WERI-Rb-1 (cell line): ENCODE measurements around the gene DNHD1.

Source experiments
- DNase-seq: peaks from one replicate; pipeline ENCODE4 v3.0.0-alpha.2; 2020
- H3K27ac ChIP-seq: fragments of 250-450 bp; sonication (Bioruptor Pico); 2 replicates; pipeline ENCODE4 v1.5.1; 2020; ENCODE audit warnings: mild to moderate bottlenecking, moderate library complexity
- H3K27me3 ChIP-seq: fragments of 250-450 bp; sonication (Bioruptor Pico); 2 replicates; pipeline ENCODE4 v1.5.1; 2021; ENCODE audit warnings: mild to moderate bottlenecking, low read depth, moderate library complexity; ENCODE audit not compliant: insufficient read depth, severe bottlenecking
- H3K36me3 ChIP-seq: fragments of 250-450 bp; sonication (Bioruptor Pico); 2 replicates; pipeline ENCODE4 v1.5.1; 2020; ENCODE audit warnings: mild to moderate bottlenecking, moderate library complexity
- H3K4me3 ChIP-seq: 2 replicates; pipeline ENCODE4 v1.5.1; 2011; ENCODE audit warnings: low read depth, mild to moderate bottlenecking, control low read depth, low read length
- H3K9me3 ChIP-seq: fragments of 250-450 bp; sonication (Bioruptor Pico); 2 replicates; pipeline ENCODE4 v1.5.1; 2021; ENCODE audit warnings: mild to moderate bottlenecking, moderate library complexity; ENCODE audit not compliant: severe bottlenecking
- CTCF ChIP-seq: IDR thresholded peaks from 2 replicates; pipeline ENCODE4 v1.5.1; 2011; ENCODE audit warnings: low read depth, mild to moderate bottlenecking, control low read depth, inconsistent platforms, low read length

The DNHD1 gene

GRCh38 chr11:6567371-6567745 lies 70.3 kb downstream of the DNHD1 start:
- no peak for DNase-seq
- no peak overlapping the region for H3K27ac ChIP-seq
- no peaks in the 10 kb centered on the region for H3K36me3 ChIP-seq
- TF ChIP-seq CTCF, result no peak
- H3K27me3 ChIP-seq, result no peaks in the 10 kb centered on the region
- H3K9me3 ChIP-seq, result no peaks in the 10 kb centered on the region
- no peak overlapping the region for H3K4me3 ChIP-seq

- DNase-seq, result no peak
- TF ChIP-seq CTCF, result 0 out of 2 replicates have a peak, but pooled peaks have one; percentile 8
- Histone ChIP-seq H3K9me3 (no peaks in the 10 kb centered on the region), H3K27ac (no peak overlapping the region), H3K27me3 (no peaks in the 10 kb centered on the region), H3K4me3 (no peak overlapping the region), H3K36me3 (no peaks in the 10 kb centered on the region)
Measured at GRCh38 chr11:6568191-6568918, 71.3 kb downstream of the DNHD1 start.

GRCh38 chr11:6569706-6570105 lies 72.6 kb downstream of the DNHD1 start:
- TF ChIP-seq CTCF, result no peak
- Histone ChIP-seq H3K27ac (no peak overlapping the region), H3K4me3 (no peak overlapping the region), H3K36me3 (no peaks in the 10 kb centered on the region), H3K27me3 (no peaks in the 10 kb centered on the region), H3K9me3 (no peaks in the 10 kb centered on the region)
- DNase-seq, result no peak

GRCh38 chr11:6570691-6571427 lies 73.8 kb downstream of the DNHD1 start:
- H3K9me3 ChIP-seq, result no peaks in the 10 kb centered on the region
- no peak for TF ChIP-seq CTCF
- DNase-seq, result no peak
- H3K27ac ChIP-seq, result no peak overlapping the region
- no peak overlapping the region for H3K4me3 ChIP-seq
- H3K27me3 ChIP-seq, result no peaks in the 10 kb centered on the region
- H3K36me3 ChIP-seq, result no peaks in the 10 kb centered on the region

GRCh38 chr11:6571434-6572008 lies 74.4 kb downstream of the DNHD1 start:
- H3K27ac ChIP-seq, result no peak overlapping the region
- H3K4me3 ChIP-seq, result no peak overlapping the region
- H3K36me3 ChIP-seq, result no peaks in the 10 kb centered on the region
- no peaks in the 10 kb centered on the region for H3K27me3 ChIP-seq
- no peak for TF ChIP-seq CTCF
- H3K9me3 ChIP-seq, result no peaks in the 10 kb centered on the region
- DNase-seq, result no peak
